AG09319 (cell line): ENCODE measurements around the gene CTTNBP2.

ENCODE experiments used
- DNase-seq: peaks from one replicate; pipeline ENCODE4 v3.0.0-alpha.2; 2010; ENCODE audit warnings: low read depth; ENCODE audit errors: extremely low read depth
- TF ChIP-seq, protein P1 (sequence below): IDR thresholded peaks from 2 replicates; pipeline ENCODE4 v1.5.1; 2011; ENCODE audit warnings: low read depth, mild to moderate bottlenecking, inconsistent platforms, low read length, moderate library complexity

The CTTNBP2 gene

DNA sequence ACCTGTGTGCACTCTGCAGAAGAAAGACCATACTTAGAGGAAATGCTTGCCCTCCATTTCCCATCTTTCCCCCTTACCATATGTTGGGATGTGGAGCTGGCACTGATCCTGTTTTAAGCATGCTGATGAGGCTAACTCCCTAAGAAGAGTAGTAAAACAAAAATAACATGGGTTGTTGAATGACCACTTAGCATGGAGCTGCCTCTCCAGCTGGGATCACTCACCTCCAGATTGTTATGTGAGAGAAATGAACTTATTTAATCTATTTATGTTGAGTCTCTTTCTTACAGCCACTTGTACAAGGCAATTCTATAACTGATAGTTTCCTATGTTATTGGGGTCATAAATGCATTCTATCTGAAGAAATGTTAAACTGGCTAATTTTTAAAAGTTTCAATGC, 17.0 kb downstream of the CTTNBP2 start:
- TF ChIP-seq, protein P1, sequence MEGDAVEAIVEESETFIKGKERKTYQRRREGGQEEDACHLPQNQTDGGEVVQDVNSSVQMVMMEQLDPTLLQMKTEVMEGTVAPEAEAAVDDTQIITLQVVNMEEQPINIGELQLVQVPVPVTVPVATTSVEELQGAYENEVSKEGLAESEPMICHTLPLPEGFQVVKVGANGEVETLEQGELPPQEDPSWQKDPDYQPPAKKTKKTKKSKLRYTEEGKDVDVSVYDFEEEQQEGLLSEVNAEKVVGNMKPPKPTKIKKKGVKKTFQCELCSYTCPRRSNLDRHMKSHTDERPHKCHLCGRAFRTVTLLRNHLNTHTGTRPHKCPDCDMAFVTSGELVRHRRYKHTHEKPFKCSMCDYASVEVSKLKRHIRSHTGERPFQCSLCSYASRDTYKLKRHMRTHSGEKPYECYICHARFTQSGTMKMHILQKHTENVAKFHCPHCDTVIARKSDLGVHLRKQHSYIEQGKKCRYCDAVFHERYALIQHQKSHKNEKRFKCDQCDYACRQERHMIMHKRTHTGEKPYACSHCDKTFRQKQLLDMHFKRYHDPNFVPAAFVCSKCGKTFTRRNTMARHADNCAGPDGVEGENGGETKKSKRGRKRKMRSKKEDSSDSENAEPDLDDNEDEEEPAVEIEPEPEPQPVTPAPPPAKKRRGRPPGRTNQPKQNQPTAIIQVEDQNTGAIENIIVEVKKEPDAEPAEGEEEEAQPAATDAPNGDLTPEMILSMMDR, result no peak
- no peak for DNase-seq

DNA sequence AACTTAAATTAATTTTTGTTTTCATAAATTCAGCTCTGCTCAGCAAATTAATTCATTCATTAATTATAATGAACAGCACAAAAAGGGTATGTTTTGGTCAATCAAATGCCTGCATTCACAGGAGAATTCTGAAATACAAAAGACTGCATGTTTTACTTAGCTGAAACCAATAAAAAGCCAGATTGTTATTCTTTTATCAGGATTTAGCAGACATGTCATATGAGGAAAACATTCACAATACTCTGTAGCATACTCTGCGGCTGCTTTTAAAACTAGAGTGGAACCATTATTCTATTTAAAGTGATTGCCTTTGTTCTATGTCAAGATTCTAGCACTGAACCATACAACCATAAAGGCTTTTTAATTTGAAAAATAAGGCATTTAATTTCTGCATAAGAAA, 19.1 kb downstream of the CTTNBP2 start:
- TF ChIP-seq, protein P1, result no peak
- no peak for DNase-seq

DNA sequence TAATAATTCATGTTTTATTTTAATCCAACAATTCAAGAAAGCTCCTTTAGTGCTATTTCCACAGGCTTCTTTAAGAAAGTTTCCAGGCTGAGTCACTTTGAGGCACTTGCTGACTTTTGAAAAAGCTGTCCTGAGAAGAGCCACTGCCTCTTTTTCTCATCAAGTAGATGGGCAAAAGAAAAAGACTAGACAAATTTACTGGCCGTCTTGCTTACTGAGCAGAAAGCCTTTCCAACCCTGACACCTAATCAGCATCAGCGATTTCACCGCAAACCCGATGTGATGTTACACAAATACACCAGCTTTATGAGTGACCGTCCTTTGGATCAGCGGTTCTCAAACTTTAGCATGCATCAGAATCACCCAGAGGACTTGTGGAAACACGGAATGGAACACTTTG, 24.3 kb downstream of the CTTNBP2 start:
- TF ChIP-seq, protein P1, result no peak
- DNase-seq, result no peak

DNA sequence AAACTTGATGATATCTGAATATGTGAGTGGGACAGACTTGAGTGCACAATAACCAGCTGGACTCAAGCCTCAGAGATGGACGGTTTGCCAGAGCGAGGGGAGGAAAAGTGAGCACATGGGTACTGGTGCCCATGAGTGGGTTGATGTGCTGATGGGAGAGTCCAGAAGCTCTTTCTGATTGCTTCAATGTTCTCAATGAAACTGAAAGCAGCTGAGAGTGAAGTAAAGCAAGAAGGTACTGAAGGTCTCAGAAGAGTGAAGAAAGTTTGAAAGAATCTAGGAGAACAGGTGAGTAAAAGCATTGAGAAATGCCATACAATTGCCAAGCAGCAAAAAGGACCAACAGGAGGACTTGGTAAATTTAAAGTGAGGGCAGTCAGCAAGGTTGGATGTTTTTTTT, 28.6 kb downstream of the CTTNBP2 start:
- DNase-seq, result no peak
- TF ChIP-seq, protein P1, result no peak

DNA sequence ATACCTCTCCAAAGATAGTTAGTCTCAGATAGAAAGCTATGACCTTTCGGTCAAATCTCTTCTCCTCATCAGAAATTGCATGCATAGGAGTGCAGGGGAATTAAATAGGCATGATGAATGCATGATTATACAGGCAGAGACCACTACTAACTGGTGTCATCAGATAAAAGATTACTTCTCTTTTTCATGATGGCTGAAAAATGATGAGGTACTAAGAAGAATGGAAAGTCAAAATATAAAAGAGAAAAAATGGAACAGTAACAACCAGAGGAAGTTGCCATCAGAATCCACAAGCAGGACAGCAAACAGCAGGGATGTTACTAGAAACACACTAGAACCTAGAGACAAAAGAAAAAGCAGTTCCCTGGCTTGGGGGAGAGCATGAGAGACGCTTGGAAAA, 31.6 kb downstream of the CTTNBP2 start:
- TF ChIP-seq, protein P1, result no peak
- no peak for DNase-seq

DNA sequence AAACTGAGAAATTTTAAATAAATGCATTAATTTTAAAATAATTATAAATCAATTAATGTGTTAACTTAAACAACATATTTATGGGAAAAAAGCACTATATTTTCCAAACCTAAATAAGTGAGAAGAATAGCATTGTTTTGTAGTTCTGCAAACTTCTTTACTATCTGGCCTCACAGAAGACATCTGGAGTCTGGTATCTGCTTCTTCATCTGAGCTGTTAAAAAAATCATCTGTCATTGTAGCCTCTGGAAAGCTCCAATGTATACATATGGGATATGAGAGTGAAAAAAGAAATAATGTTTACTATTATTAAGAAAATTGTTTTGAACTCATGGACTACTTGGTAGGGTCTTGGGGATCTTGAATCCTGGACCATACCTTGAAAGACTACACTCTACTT, 32.2 kb downstream of the CTTNBP2 start:
- no peak for DNase-seq
- TF ChIP-seq, protein P1, result no peak

DNA sequence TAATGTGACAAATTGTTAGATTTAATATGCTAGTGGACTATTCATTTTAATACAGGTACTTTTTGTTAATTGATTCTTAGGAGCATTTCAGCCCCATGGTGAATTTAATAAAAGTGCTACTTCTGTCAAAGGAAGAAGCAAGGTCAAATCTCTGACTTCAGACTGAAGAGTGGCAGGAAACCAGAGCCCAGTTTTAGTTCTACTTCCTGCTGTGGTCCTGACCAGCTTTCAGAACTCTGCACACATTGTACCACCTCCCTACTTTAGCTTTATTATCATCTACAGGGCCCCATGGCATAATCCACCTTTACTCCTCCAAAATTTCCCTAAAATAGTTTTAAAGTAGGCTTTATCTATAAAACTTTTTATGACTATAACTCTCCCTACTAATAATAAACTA, 33.7 kb downstream of the CTTNBP2 start:
- DNase-seq, result no peak
- TF ChIP-seq, protein P1, result no peak

DNA sequence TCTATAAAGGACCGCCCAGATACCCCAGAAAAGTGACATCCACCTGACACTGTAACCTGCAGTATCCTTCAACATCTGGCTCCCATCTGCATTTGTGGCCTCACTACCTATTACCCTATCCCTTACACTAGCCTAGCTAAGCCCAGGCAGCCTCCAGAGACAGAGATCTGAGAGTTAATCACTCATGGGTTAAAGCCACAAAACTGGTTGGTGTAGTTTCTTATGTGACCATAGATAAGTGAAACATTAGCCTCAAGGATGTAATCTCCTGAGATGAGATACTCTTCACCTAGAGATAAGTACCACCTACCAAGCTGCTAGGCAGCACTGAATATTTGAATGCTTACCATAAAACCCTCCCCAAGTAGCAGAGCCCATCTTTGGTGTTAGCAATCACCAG, 35.4 kb downstream of the CTTNBP2 start:
- TF ChIP-seq, protein P1, result no peak
- no peak for DNase-seq
